Measurements from ENCODE around the gene MAP7.

DNA sequence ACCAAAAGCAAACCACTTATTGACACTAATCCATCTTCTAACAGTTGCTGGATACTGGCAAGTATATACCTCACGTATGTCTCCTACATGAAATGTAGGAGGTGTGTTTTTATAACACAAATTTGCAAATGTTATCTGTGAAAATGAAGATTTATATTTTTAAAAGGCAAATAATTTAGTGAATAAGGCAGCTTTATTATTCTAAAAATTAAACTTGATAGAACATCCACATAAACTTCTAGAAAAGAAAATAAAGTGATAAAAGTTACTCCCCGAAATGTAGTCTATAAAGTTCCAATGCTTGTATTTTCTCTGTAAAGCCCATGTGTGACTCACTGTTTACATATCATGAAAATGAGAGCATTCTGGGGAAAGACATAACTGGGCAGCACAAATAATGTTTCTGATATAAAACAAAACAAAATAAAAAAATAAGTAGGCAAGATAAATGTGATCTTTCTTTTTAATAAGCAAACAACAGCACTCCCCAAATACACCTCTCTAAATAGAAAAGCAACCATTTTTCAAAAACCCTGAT, 84.4 kb downstream of the MAP7 start:
- TF ChIP-seq POLR2A (IDR thresholded peaks at IDR 0.05; ENCODE audit: low read depth, low read length), result no peak
- no peak for TF ChIP-seq POLR2AphosphoS5 (IDR thresholded peaks at IDR 0.05; ENCODE audit: low read depth, low read length)
- TF ChIP-seq TAF1 (IDR thresholded peaks at IDR 0.05; ENCODE audit: borderline replicate concordance, low read depth, low read length), result no peak

All from GM12892 (cell line).